Activated T-helper 1 cell treated with anti-CD3 and anti-CD28 coated beads, Interleukin-2, amount 50 U/mL, for 16 hours (primary cell): ENCODE measurements around the gene DENND11.

Experiments used
- DNase-seq, 2 donors: peaks; one replicate each; pipeline ENCODE4 v3.0.0-alpha.2; 2020; ENCODE audit warnings: low read depth in 1 of 2, low spot score in 1 of 2

DENND11 gene, protein sequence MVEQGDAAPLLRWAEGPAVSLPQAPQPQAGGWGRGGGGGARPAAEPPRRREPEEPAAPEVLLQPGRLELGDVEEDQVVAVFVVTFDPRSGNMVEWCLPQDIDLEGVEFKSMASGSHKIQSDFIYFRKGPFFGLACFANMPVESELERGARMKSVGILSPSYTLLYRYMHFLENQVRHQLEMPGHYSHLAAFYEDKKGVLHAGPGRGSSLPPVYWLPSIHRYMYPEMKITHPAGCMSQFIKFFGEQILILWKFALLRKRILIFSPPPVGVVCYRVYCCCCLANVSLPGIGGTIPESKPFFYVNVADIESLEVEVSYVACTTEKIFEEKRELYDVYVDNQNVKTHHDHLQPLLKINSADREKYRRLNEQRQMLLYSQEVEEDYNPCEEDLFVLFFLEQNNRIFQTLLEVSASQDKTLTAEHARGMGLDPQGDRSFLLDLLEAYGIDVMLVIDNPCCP

DNA sequence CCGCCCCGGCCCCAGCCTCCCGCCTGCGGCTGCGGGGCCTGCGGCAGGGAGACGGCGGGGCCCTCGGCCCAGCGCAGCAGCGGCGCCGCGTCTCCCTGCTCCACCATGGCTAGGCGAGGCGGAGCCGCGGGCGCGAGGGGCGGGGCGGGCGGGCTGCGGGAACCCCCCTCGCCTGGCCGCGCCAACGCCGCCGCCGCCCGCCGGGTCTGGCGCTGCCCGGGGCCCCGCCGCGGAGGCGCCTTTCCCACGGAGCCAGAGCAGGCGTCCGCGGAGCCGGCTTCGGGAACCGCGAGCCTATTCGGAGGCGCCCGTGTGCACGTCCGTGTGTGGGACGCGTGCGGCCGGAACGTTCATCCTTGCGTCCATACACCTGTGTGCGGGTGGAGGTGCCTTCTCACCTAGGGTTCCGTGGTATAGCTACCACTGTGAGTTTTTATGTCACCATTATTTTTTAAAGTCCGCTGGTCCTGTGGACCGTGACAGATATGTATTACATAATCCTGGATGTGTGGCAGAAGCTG, at the start of gene DENND11:
Gene DENND11 (minus strand): TSS at position 120 of the 521 bp plus-strand sequence. CDS start 13 bp downstream, at position 107.
- DNase-seq: peak; percentile 13 to 41

DNA sequence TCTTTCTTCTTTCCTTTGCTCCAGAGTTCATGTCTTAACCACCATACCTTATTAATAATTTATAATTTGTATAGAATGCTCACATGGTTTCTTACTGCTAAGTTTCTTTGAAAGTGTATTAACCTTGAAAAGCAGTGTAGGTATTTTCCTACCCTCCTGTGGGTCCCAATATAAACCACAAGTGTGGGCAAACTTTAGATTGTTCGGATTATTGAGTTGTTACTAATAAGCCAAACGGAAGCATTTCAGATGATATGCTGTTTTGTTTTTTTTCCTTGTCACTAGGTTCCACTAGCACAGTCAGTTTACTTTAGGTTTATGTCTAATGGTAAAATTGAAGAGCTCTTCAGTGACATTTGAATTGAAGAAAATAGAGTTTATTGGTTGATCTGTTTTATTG, 46.4 kb upstream of the DENND11 start:
- no peak for DNase-seq

DNA sequence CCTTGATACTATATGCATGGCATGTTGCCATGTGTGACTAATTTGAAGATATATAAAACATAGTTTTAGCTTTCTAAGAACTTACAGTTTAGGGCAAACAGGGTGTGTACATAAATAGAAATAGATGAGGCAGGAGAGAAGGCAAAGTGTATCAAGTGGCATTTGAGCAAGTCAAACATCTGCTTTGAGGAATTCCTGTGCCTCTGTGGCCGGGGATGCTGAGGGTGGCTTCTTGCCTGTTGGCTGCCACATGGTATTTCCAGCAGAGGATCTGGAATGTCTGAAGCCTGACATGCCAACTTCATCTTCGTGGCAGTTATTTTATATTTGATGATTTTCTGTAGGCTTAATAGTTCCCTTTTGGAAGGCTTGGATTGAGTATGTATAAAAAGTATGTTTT, 42.2 kb upstream of the DENND11 start:
- no peak for DNase-seq

DNA sequence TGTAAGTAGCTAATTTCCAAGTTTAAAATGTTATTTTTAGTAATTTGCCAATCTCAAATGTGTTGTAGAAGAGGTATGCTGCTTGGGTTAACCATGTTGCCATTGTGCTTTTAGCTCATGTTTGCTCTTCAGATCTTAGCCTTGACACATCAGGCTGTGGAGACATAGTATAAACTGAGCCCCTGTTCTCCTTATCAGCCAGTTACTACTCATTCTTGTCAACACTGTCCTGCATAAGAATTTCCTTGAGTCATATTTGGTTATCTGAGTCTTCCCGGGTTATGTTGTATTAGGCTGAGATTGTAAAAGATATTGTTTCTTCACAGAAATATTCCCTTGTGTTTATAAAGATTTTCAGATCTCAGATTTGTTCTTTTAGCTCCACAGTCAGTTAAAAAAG, 40.3 kb upstream of the DENND11 start:
- DNase-seq: no peak

DNA sequence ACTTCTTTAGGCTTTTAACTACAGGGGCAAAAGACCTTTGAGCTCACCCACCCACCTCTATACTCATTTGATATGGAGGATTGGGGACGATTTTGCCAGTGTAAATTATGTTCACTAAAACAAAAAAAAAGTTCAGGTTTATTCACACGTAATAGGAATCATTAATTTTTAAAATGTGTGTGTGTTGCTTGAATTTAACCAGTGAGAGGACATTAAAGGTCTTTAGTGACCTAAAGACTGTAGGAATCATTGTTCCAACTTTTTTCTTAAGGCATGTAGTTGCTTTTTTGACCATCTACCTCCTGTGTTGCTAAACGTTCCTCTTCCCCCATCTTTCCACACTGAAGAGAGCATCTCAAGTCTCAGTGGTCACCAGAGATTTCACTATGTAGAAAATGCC, 37.3 kb upstream of the DENND11 start:
- no peak for DNase-seq

DNA sequence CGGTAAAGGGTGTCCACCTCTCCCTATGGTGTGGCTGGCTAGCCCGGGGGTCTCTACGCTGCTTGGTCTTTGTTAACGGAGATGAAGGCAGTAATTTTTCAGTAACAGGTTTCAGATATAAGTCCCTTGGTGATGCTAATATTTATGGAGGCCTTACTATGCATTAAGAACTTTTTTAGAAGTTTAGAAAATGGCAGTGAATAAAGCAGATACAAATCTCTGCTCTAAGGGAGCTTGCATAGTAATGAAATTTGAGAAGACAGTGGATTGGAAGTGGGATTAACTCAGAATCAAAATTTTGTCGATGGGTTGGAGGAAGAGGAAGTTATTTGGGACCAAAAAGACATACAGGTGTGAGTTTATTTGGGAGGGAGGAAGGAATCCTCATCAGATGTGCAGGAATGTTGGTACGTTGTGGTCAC, 36.6 kb upstream of the DENND11 start:
- no peak for DNase-seq

DNA sequence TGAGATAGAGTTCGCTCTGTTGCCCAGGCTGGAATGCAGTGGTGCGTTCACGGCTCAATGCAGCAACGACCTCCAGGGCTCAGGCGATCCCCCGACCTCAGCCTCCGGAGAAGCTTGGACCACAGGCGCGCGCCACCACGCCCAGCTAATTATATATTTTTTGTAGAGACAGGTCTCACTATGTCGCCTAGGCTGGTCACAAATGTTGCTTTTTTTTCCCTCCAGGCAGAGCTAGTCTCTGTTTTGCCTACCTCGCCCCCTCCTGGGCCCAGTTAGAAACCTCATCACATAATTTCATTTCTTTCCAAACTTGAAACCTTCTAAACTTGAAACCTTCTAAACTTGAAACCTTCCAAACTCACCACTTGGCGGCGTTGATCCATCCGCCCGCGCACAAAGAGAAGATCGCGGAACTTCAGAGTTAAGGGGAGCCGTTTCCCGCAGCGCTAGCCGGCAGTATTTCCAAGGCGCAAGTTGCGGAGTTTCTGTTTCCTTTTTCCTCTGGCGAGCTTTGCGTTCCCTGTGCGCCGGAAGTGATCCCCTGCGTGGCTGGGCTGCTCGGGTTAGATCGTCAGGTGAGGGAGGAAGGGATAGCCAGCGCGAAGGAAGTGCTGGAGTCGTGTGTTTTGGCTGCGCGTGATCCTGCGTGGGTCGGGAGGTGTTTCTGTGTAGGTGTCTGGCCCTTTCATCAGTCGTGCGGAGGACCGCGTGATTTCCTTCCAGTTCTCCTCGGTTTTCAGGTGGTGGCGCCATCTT, 36.0 kb upstream of the DENND11 start, which contains the start of gene SSBP1:
Gene SSBP1 (plus strand): TSS at position 523 of the 756 bp plus-strand sequence. CDS start 809 bp downstream, outside the sequence.
- DNase-seq: peak; percentile 73 to 86

DNA sequence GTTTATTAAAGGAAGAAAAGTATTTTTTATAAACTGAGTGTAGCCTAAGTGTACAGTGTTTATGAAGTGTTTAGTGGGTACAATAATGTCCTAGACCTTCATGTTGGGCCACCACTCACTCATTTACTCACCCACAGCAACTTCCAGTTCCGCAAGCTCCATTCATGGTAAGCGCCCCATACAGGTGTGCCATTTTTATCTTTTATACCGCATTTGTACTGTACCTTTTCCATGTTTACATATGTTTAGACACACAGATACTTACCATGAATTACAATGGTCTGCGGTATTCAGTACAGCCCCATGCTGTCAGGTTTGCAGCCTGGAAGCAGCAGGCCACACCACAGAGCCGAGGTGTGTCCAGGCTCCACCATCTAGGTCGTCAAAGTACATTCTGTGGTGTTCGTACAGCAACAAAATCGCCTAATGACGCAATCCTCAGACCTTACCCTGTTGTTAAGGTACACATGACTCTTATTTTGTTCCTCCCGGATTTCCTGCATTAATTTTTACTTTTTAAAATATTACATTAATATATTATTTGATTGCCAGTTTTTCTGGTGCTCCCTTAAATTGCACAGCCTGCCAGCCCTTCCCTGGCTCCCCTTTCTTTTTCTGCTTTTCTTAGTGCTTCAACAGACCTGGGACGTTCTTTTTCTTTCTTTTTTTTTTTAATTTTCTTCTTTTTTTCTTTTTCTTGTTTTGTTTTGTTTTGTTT, 35.3 kb upstream of the DENND11 start:
- DNase-seq: no peak

DNA sequence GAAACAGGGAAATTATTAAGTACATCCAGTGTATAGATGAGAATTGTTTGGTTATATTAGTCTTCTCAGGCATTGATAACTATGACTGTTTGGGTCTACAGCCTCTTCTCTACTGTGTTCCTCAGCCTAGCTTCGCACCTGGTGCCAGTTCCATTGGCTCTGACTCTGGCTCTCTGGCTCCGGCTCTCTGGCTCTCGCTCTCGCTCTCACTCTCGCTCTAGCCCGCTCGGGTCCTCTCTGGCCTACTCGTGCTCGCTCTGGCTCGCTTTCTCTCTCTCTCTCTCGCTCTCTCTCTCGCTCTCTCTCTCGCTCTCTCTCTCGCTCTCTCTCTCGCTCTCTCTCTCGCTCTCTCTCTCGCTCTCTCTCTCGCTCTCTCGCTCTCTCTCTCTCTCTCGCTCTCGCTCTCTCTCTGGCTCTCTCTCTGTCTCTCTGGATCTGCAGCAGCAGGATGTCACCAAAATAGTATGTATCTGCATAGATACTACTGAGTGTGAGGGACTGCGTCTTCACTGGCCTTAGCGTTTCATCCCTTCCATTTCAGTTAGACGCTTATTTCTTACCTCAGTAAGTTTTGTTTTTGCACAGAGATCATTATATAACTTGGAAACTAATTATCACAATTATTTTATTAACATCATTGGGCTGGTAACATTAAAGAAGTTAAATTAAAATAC, 29.6 kb upstream of the DENND11 start:
- no peak for DNase-seq

DNA sequence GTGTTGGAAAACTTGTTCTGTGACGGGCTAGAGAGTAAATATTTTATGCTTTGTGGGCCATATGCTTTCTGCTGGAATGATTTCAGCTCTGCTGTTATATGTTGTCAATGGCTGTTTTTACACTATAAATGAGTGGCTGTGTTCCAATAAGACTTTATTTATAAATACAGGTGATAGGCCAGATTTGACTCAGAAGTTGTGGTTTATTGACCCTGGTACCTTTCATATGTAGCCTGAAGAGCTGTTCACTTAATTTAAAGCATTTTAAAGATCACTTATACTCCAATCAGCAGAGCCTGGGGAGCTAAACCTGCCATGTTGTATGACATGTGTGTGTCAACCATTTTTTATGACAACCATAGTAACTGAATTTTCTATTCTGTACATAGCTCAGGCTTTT, 27.1 kb upstream of the DENND11 start:
- no peak for DNase-seq

DNA sequence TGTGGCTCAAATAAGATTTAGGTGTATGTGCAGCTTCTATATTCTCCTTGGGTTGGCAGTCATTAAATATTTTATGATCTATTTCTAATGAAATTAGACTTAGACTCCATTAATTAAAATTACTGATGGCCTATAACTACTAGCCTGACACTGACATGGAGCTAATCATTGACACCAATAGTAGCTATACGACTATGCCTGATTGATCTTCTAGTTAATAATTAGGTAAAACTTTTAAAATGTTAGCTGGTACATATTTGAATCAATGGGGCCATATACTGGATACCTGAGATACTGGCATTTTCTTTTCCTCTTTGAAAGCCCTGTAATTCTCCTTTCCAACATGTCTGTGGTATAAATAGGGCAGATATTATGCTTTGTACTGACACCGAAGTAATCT, 20.6 kb upstream of the DENND11 start:
- no peak for DNase-seq

DNA sequence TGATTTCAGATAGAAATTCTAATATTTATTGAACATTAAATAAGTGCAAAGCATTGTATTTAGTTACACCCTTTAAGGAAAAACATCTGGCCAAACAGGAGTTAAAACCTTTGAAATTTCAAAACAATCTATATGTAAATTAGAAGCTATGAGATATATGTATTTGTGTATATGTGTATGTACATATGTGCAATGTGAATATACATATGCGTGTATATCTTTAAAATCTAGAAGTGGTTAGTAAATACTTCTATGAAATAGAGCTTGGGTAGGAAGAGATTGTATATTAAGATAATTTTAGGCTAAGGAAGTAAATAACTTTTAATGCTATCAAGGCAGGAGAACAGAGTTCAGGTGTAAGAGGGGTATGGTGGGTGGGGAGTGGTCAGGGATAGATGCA, 15.5 kb upstream of the DENND11 start:
- DNase-seq: no peak

DNA sequence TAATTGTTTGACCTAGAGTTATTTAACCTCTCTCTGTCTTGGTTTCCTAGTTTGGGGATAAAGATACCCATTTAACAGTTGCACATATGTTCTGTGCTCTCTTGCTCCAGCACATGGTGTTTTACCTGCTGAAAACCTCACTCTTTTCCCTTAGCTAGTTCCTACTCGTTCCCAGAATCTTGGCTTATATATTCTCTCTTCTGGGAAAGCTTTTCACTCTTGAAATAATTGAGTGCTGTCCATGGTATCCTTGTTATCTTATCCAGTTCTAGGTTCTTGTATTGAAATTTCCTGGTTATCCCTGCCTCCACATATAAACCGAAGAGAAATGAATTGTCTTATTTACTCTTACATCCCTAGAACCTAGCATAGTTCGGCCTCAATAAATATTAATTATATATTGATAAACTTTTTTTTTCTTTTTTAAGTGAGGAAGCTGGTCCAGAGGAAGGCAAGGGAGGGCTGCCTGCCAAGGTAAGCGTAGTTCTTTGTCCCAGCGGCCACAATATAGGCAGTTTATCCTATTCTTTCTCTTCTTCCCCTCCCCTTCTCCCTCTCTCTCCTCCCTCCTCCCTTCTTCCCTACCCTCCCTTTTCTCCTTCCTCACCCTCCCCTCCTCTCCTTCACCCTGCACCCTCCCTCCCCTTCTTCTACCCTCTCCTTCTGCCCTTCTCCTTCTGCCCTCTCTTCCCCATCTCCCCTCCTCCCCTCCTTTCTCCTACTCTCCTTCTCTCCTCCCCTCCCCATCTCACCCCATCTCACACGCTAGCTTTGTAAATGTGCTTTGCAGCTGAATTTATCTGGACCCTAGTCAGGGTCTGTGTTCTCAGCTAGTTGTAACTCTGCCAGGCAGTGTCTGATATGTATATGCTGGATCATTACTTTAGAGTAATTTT, 14.1 kb upstream of the DENND11 start:
- no peak for DNase-seq

DNA sequence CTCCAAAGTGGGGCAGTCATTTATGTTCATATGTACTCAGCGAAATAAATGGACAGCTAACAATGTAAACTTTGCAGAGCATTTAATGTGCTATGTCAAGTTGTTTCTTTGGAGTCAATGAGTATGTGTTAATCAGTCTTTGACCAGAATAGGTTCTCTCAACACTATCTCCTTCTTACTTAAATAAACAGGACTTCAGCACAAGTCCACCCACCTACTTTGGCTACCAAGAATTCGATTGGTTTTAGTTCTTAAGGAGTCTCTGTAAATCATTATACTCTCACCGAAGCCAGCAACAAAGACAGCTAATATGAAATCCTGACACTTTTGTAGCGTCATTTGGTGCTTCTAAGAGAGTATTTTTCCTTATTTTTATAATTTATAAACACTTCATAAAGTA, 13.1 kb upstream of the DENND11 start:
- no peak for DNase-seq

DNA sequence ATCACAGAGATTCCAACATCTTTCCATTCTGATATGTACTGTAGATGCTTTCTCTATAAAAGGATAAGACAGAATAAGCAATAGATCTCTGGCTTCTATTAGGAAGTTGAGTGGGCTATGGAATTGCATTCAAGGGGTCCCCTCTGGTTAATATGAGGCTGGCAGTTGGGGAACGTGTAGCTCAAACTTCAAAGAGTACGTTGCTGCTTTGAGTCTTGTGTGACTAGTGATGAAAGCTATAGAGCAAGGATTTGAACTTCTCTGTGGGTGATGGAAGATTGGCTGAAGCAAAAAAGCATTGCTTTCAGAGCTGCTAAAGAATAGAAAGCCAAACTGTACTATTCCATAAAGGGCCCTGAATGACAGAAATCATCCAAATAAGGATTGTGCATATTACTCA, 12.6 kb upstream of the DENND11 start:
- no peak for DNase-seq

DNA sequence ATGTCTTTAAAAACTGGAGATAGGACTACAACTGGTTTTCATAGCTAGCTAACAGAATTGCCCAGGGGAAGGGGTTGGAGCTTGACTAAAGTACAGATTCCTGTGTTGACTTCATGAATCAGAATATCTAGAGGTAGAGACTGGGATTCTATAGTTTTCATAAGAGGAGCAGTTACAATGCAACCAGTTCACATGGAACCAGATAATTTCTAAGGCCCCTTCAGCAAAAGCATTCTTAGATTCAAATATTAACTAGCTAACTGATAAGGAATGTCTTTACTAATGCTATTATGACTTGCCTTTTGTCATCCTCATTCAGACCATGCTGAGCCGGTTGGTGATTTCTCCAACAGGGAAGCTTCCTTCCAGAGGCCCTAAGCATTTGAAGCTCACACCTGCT, 11.9 kb upstream of the DENND11 start:
- DNase-seq: no peak

DNA sequence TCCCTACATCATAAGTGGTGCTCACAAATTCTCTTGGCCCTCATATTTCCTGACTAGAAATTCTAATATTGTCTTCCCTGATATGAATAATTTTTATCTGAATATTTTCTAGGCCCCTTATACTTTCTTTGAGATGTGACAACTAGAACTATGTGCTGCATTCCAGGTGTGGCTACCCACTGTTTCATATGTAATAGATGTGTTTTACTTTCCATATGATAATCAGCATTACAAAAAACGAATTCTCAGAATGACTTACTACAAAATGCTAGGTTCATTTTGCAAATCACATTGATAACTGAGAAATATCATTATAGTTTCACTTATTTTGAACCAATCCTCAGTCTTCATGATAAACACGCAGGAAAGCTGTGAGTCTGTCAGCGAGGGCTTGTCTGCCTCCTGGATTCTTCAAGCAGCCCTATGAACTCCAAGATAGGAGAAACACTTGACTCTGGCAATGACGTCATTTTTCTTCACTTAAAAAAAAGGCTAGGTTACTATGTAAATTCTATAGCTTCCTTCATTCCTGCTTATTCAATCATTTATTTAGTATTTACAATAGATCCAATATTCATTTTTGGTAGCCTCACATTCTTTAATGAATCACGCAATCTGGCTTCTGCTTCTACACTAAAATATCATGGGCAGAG, 10.8 kb upstream of the DENND11 start:
- DNase-seq: no peak

DNA sequence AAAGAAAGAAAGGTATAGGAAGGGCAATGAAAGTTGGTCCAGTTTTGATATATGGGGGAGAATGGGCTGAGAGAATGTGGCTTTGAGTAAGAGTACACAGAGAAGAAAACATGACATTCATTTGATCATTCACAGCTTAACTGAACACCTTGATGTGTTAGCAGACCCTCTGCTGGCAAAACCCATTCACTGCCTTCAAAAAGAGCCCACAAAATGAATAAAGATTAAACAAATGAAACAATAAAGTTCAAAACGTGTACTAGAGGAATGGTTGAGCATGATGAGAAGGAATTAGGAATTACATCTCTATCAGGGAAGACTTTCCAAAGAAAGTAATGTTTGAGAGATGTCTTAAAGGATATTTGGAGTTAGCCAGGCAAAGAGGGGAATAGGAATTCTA, 8.3 kb upstream of the DENND11 start:
- DNase-seq: no peak

DNA sequence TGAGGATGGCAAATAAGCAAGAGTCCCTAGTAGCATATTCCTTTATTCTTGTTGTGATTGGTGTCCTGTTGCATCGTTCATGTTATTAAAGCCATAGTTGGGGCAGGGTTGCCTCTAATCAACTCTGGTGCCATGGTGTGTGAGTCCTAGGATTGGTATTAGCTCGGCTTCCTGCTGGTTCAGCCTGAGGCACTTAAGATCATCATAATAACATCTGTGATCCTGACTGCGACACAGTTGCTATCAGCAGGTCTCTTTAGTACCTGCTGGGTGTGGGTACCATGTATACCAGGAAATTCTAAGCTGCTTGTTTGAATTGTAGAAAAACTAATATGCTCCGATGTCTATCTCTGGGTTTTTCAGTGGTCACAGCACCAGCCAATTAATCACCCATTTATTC, 7.8 kb upstream of the DENND11 start:
- DNase-seq: no peak
